NAMALWA (cell line): ENCODE data around the gene SAMD11.
"Not testable (repeated sequence)": the region's sequence is repeated elsewhere in the genome, so short reads cannot be mapped to it uniquely, and the experiment has no call there.

Source experiments
- DNase-seq: peaks from one replicate; pipeline ENCODE4 v3.0.0-alpha.2; 2015; ENCODE audit warnings: low spot score

Gene SAMD11

DNA sequence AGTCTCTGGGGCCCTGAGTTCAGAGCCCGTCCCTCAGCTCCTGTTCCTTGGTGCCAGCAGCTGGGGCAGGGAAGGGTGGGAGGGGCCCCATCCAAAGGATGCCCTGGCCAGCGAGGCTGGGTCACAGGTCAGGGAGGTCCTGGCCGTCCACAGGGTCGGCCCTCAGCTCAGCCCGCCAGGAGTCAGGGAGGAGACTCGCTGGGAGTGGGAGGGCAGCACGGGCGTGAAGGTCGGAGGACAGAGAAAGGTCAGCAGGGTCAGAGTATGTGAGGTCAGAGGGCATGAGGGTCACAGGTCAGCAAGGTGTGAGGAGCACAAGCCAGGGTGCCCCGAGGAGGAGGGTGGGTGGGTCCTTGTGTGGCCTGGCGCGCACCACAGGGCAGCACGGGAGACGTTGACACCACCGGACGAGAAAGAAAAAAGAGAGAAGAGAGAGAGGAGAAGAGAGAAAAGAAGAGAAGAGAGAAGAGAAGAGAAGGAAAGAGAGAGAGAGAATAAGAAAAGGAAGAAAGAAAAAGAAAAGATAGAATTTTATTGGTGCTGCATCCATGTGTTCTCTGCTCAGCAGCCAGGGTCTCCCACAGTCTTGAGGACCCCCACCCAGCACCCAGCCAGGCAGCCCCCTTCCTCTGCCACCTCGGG, 51.1 kb downstream of the SAMD11 start:
- no peak for DNase-seq

DNA sequence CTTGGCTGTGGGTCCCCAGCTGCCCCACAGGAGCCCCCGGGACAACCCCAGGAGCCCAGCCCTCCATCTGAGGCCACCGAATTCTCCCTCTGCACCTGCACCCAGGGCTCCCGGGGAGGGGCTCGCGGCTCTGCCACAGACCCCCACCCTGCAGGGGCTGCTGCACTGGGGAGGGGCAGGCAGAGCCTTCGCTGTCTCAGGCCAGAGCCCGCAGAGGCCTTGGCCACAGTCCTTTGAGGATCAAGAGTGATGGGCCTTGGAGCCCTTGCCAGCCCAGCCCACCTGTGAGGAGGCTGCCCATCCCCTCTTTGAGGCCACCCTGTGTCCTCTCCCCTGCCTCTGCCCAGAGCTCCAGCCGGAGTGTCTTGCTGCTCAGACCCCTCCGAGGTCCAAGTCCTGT, 51.6 kb downstream of the SAMD11 start:
- DNase-seq: no peak

DNA sequence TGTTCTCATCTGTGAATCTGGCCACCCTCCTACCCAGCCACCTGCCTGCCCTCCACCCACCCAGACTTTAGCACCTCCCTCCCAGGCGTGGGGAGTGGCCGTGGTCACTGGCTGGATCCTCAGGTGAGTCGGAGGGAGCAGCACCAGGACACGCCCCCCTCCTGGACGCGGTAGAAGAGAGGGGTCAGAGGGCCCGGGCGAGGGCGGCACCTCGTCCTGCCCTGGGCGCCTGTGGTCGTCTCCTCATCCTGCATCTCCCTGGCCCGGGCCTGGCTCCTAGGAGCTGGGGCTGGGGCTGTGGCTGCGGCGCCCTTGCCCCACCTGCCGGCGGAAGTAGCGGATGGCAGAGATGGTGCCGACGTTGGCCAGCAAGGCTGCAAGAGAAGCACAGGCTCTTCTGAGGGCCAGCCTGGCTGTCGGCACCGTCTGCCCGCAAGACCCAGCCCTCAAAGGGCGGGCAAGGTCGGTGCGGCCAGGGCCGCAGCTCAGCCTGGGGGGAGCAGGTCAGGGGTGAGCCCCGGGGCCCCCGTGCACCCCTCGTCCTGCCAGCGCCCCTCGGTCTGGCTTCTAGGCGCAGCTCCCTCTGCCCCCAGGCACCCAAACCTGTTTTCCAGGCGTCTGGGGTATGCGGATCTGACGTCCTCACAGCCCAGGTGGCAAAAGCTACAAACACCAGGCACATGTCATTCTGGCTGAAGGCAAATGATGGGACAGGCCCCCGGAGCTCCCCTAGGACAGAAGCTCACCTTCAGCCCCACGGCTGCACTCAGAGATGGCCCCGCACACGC, 52.4 kb downstream of the SAMD11 start:
- DNase-seq: peak; percentile 87

DNA sequence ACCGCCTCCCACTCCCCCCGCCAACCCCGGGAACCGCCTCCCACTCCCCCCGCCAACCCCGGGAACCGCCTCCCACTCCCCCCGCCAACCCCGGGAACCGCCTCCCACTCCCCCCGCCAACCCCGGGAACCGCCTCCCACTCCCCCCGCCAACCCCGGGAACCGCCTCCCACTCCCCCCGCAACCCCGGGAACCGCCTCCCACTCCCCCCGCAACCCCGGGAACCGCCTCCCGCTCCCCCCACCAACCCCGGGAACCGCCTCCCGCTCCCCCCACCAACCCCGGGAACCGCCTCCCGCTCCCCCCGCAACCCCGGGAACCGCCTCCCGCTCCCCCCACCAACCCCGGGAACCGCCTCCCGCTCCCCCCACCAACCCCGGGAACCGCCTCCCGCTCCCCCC, 53.1 kb downstream of the SAMD11 start:
- DNase-seq: not testable (repeated sequence)

DNA sequence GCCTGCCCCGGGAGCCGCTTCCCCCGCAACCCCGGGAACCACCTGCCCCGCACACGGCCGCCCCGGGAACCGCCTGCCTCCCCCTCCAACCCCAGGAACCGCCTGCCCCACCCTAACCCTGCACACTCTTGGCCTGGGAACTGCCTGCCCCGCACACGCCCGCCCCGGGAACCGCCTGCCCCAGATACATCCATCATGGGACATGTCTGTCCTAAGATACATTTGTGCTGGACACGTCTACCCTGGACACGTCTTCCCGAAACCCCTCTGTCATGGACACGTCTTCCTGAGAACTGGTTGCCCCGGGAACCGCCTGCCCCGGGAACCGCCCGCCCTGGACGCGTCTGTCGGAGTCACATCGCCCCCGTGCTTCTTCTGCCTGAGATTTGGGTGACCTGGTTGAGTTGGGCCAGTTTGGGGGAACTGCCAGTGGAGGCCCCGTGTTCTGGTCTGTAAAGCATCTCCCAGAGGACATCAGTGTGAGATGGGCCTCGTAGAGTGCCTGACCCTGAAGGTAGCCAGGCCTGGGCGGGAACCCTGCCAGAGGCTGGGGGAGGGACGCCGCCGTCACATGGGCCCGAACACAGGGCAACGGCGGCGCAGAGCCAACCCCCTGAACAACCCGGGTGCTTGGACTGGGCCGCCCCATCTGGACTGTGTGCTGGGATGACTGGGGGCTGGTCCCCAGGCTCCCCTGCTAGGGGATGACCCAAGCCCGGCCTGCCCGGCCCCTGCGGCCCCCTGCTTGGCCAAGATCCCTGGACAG, 54.5 kb downstream of the SAMD11 start:
- no peak for DNase-seq

DNA sequence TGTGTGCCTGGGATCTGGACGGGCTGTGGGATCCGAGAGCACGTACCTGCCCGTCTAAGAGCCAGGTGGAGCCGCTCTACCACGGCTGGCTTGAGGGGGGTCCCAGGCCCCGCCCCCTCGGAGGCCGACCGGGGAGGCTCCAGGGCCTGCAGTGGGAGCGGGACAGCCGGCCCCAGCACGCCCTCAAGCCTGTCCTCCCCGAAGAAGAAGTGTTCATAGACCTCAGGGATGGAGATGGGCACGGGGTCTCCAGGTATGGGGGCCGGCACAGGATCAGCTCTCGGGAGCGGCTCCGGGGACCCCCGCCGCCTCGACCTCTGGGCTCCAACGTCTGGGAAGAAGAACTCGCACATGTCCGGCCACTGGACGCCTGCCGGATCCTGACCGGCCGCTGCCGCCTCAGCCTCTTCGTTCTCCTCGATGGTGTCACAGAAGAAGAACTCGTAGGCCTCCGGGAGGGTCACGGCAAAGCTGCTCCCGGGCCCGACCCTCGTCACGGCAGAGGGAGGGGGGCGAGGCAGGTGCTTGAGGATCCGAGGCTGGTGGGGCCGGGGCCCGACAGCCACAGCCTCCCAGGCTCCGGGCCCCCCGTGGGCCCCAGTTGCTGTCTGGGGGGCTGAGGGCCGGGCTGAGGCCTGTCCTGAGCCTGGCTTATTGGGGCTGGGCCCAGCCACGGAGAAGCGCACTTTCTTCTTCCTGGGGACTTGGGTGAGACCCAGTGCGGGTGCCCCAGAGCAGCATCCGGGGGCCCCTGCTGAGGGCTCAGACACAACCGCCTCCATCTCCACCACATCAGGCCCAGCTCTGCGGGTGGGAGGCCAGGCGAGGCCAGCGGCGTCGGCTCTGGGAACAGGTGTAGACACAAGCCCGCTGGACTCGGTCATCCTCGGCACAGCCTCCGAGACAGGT, 55.4 kb downstream of the SAMD11 start:
- no peak for DNase-seq

DNA sequence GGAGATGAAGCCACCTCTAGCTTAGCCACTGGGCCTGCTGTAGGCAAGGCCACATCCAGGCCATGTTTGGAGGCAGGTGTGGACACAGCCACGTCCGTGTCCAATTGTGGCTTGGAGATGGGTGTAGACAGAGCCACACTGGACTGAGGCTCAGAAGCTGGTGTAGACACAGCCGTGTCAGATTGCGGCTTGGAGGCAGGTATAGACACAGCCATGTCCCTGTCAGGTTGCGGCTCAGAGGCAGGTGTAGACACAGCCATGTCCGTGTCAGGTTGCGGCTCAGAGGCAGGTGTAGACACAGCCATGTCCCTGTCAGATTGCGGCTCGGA, 56.0 kb downstream of the SAMD11 start:
- DNase-seq: no peak

DNA sequence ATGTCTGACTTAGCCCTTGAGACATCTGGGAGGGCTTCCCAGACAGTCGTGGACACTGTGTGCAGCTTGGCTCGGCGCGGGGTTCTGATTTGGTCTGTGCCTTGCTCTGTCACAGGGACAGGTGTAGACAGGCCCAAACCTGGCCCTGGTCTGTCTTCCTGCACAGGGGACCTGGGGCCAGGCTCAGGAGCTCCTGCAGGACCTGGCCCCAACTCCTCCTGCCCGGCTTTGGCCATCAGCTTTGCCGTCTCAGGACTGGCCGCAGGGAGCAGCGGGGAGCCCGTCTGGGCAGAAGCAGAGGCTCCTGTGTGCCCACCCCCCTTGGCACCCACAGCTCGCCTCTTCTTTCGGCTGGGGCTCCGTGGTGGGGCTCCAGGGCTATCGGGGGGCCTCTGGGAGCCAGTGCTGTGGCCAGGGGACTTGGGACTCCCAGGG, 56.4 kb downstream of the SAMD11 start:
- DNase-seq: no peak

DNA sequence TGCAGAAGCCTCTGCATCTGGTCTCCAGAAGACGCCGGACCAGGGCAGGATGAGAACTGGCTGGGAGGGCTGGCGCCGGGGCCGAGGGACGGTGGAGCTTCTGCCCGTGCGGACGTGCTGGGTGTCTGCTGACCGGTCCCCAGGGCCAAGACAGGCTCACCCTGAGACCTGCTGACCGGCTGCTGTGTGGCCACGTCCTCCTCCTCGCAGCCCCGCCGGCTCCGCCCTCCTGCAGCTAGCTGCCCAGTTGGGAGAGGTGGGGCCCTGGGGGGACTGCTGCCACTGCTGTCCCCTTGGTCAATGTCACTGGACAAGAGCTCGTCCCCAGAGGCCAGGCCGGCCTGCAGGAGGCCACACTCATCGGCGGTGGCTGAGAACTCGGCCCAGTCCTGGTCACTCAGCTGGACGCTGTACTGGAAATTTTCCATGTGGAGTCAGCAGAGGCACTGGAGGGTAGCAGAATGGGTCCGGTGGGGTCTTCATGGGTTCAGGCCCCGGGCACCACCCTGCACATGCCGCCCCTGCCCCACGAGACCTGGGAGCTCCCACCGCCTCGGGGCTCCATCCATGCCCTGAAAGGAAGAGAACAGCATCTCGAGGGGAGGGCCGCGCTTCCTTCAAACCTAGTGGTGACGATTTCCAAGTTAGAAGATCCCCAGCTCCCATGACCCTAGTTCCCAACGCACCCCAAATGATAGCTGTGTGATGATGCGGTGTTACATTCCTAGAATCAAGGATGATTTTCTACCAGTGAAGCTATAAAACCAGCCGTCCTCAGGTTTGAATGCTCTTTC, 57.1 kb downstream of the SAMD11 start:
- DNase-seq: no peak

DNA sequence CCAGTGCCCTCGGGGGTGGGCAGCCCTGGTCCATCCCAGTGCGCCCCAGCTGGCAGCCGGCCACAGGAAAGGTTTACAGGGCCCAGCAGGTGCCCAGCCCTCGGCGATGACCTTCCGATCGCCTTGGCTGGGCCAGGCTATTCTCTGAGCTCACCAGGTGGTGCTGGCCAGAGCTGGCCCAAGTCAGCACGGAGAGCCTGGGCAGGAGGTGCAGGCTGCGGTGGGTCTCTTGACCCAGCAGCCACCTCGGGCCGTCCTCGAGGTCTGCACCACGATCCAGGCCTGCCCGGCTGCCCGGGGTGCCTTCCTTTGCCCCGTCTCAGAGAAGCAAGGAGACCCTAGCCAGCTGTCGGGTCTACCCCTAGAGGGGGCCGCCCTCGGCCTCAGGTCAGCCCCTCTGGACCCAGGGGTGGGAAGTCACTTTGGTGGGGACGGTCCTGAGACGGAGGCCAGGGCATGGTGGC, 57.8 kb downstream of the SAMD11 start:
- DNase-seq: no peak

DNA sequence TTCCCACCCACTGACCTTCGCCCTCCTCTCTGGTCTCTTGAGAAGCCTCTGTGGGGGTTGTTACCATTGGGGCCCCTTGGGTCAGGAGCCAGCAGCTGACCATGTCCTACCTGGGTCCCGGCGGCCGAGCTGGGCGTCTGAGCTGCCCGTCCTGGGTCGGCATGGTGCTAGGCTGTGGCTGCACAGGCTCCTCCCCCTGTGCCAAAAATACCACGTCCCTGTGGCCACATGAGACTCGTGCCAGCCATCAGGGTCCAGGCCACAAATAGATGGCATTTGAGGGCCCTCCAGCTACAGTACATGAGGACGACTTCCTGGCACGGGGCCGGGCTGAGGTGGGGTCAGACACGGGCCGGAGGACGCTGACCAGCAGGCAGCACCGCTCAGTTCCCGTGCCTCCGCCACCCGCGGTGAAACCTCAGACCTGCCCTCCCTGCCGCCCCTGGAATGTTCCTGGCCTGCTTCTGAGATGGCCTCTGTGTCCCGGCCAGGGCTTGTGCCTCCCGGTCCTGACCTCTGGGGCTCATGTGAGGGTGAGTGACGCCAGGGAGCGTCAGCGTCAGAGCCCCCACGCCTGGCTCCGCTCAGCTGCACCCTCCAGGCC, 58.3 kb downstream of the SAMD11 start, which contains the start of gene PERM1:
TSS of gene PERM1 (minus strand) at position 139 of the 604 bp plus-strand sequence. CDS start 1,064 bp downstream, outside the sequence.
- no peak for DNase-seq

DNA sequence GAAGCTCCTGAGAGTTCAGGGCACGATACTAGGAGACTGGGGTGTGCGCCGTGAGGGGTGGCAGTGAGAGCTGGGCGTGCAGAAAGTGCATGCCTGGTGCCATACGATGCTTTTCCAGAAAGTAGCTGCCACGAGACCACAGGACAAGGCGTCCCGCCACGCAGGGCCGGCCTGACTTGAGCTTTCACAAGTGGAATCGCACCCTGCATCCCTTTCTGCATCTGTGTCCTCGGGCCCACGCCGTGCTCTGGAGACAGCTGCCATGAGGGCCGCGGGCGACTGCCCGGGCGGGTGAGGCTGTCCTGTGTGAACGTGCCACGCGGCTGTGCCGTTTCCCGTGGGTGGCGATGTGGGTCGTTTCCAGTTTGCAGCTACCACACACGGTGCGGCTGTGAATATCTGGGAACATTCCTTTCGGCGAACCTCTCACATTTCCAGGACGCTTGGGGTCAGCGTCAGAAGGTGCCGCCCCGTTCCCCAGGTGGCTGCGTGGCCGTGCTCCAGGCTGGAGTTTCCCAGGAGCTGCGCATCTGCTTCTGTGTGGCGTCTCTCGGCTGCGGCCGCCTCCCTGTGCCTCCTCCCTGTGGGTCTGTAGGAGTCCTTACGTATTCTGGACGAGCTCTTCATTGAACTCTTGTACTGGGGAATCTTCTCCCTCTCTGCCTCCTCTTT, 59.2 kb downstream of the SAMD11 start:
- DNase-seq: no peak

DNA sequence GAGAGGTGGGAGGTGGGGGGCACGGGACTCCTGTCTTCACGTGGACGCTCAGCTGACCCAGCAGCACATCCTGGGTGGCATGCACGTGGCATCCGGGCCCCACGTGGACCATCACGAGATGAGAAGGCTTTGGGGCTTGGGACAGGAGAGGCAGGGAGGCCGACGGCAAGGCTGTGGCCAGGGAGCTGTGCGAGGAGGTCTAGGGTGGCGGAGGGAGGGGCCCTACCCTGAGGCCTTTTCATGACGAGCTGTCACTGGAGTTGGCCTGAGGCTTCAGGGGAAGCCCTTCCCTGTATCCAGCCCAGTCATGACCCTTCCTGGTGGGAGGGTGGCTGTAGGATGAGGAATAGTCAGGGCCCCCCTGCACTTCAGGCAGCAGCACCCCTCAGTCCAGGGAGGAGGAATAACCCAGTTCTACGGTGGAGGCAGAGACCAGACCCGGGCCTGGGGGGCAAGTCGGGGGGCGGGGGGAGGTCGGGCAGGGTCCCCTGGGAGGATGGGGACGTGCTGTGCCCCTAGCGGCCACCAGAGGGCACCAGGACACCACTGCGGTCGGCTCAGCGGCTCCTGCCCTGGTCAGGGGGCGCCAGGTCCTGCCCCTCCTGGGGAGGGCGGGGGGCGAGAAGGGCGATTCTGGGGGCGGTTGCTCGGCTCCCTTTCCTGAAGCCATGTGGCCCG, 60.2 kb downstream of the SAMD11 start:
- peak; percentile 62 for DNase-seq

DNA sequence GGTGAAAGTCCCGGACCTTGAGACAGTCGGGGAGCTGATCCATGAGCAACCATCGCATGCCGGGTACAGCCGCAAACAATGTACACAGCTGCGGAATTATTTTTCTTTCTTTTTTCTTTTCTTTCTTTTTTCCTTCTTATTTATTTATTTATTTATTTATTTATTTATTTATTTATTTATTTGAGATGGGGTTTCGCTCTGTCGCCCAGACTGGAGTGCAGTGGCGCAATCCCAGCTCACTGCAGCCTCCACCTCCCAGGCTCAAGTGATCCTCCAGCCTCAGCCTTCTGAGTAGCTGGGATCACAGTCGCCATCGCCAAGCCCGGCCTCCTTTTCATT, 60.7 kb downstream of the SAMD11 start:
- DNase-seq: no peak

DNA sequence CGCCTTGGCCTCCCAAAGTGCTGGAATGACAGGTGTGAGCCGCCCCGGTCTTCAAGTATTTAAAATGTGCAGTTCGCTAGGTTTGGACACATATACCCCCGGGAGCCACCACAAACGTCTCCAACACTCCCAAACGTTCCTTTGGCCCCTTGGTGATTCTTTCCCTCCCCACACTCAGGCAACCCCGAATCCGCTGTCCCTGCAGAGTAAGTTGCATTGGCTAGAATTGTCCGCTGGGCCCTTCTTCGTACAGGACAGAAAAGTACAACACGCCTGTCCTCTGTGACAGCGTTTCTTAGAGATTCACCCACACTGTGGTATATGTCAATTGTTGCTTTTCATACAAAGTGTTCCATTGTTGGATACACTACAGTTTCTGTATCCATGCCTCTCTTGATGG, 61.4 kb downstream of the SAMD11 start:
- DNase-seq: no peak

DNA sequence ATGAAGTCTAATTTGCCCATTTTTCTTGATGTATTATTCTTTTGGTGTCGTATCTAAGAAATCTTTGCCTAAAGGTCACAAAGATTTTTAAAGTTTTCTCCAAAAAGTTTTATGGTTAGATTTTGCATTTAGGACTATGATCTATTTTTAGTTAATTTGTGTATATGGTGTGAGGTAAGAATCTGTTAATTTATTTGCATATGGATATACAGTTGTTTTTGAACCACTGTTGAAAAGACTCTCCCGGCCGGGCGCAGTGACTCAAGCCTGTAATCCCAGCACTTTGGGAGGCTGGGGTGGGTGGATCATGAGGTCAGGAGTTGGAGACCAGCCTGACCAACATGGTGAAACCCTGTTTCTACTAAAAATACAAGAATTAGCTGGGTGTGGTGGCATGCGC, 64.3 kb downstream of the SAMD11 start:
- not testable (repeated sequence) for DNase-seq

DNA sequence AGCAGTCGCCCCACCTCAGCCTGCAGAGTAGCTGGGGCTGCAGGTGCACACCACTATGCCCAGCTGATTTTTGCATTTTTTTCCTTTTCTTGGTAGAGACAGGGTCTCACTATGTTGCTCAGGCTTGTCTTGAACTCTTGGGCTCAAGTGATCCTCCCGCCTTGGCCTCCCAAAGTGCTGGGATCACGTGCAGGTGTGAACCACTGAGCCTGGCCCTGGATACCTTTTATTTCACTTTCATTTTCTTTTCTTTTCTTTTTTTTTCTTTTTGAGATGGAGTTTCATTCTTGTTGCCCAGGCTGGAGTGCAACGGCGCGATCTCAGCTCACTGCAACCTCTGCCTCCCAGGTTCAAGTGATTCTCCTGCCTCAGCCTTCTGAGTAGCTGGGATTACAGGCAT, 67.6 kb downstream of the SAMD11 start:
- not testable (repeated sequence) for DNase-seq

DNA sequence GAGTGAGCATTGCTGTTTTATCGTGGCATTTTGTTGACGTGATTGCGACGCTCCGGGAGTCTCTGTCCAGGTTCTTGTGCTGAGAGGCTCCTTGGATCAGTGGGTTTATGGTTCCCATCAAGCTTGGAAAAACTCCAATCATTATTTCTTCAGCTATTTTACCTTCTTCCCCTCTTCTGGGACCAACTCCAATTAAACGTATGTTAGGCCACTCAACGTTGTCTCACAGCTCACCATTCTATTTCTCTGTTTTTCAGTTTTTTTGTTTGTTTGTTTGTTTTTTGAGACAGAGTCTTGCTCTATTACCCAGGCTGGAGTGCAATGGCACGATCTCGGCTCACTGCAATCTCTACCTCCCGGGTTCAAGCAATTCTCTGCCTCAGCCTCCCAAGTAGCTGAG, 68.2 kb downstream of the SAMD11 start:
- no peak for DNase-seq

DNA sequence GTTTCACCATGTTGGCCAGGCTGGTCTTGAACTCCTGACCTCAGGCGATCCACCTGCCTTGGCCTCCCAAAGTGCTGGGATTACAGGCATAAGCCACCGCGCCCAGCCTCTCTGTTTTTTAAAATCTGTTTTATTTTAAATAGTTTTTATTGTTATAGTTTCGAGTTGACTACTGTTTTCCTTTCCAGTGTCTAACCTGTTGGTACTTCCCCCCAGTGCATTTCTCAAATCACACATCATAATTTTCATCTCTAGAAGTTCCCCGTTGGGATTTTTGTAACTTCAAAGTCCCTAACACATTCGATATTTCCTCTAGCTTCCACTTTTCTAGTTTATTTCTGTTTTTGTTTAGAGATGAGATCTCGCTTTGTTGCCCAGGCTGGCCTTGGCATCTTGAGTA, 68.6 kb downstream of the SAMD11 start:
- no peak for DNase-seq
